OCI-M2 (cell line): ENCODE measurements around the gene KSR2.
"Not testable (repeated sequence)": the region's sequence is repeated elsewhere in the genome, so short reads cannot be mapped to it uniquely, and the experiment has no call there.

Source experiments
- DNase-seq: peaks from one replicate; lab custom pipeline; 2025; ENCODE audit not compliant: unreplicated experiment; lab: John Stamatoyannopoulos, UW

The KSR2 gene

GRCh38 chr12:117829108-117829507, 139.7 kb downstream of the KSR2 start:
- no peak for DNase-seq

DNA sequence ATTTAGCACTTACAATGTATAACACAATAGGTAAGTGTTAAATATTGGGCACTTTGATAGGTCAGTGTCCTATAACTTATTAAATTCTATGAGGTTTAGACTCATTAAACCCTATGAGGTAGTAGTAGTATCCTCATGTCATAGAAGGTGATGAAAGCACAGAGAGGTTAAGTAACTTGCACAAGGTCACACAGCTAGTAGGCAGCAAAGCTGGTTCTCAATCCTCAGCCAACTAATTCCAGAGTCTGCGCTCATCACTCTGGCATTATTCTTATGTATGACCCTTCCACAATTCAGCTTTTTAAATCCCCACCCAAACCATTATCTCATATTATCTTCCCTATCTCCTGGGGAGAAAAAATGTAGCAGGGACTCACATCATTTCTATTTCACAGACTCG, 141.1 kb downstream of the KSR2 start:
- DNase-seq = no peak

- no peak for DNase-seq
Observed at GRCh38 chr12:117825827-117826226, 143.0 kb downstream of the KSR2 start.

GRCh38 chr12:117821480-117822175, 147.2 kb downstream of the KSR2 start:
- no peak for DNase-seq

DNA sequence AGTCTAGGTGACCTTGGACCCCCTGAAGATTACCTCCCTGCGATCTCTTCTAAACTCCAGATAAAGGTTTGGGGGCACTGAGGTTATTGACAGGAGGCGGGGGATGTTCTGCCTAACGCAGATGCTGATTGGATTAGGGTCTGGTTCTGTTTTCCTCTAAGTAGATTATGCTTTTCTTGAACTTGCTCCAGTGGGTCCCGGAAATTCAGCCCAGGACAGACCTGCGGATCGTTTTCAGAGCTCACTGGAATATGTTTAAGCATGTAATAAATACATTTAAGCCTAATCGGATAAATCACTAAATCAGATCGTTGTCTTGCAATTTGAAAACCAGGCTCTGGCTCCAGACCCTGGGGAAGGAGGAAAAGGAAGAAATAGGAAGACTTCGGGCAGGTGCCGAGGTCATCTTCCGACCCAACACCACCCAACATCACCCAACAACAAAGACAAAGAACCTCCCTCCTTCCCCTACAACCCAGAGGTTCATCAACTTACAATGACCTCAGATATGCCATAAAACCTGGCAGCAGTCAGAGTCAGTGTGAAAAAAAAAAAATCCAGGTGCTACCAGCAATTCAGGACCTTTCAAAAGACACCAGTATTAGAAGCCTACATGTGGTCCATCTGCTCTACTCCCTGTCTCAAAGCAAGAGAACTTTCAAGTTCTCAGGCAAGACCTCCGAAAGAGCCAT, 148.4 kb downstream of the KSR2 start:
- no peak for DNase-seq

DNA sequence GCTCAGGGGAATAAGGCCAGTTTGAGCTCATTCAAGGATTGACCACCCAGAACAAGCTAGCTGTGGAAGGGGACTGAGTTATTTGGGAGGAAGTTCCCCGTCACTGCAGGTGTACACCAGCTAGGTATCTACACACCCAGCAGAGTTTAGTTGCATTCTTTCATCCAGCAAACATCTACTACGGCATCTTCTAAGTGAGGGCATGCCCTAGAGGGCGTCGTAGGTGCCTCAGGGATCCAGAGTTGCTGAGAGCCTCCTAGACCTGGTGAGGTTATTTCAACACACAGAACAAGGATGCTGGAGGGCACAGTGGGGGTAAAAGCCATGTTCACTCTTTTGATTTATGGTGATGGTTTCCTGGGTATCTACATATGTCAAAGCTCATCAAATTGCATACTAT, 149.6 kb downstream of the KSR2 start:
- no peak for DNase-seq

DNA sequence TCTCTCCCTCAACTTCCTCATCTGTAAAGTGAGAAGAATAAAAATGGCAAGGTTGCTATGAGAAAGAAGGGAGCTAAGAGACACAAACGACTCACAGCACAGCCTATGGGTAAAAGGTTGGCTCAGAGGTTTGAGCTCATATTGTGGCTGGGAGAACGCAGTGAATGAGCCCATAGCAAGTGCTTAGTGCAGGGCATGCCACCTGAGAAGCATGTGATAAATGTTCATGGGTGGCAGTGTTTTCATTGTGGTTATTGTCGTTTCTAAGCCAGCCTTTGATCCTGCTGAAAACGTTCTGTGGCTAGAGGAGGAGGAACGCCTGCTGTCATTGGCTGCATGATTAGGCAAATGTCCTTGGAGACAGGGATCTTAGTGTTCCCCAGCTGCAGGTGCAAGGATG, 150.4 kb downstream of the KSR2 start:
- no peak for DNase-seq

DNA sequence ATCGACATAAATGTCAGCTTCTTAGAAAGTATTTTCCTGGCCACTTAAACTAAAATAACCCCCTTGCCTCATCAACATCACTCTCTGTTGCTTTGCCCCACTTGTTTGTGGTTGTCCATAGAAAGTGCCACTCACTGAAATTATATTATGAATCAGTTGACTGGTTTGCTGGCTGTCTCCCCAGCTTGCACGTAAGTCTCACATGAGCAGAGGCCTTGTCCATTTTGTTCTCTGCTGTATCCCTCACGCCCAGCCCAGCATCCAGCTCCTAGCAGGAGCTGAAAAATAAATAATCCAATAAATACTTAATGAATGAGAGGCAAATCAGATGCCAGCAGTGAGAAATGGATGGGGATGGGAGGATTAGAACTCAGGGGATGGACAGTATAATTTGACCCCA, 159.3 kb downstream of the KSR2 start:
- DNase-seq = no peak

- no peak for DNase-seq
Observed at GRCh38 chr12:117807946-117808345, 160.8 kb downstream of the KSR2 start.

GRCh38 chr12:117807355-117807754, 161.4 kb downstream of the KSR2 start:
- DNase-seq = no peak

DNA sequence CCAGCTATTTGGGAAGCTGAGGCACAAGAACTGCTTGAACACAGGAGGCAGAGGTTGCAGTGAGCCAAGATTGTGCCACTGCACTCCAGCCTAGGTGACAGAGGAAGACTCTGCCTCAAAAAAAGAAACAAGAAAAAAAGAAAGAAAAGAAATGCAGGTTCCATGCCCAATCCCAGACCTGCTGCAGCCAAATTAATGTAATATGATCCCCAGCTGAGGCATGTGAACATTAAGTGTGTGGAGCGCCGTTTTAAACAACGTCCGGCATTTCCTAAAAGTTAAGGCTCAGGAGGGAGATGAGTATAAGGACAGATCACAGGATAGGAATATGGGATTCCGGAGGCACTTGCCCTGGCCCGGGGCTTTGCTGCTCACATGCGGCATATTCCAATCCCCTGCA, 162.9 kb downstream of the KSR2 start:
- no peak for DNase-seq

DNA sequence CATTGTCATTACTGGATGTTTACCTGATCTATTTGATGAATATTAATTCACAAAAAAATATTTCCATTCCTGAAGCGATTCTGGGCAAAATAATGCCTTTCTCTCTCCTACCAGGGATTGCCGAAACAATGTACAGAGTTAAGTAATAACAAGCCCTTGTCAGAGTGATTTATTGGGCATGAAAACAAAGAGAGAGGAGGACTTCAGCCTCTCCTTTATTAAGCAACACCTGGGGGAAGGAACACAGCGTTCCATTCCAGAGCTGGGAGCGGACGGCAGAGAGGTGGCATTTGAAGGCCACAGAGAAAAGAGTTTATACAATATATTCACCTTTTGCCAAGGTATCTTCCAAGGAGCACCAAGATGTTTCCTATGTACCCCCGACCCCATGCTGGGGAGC, 165.8 kb downstream of the KSR2 start:
- no peak for DNase-seq

GRCh38 chr12:117800711-117801110, 168.1 kb downstream of the KSR2 start:
- not testable (repeated sequence) for DNase-seq

DNA sequence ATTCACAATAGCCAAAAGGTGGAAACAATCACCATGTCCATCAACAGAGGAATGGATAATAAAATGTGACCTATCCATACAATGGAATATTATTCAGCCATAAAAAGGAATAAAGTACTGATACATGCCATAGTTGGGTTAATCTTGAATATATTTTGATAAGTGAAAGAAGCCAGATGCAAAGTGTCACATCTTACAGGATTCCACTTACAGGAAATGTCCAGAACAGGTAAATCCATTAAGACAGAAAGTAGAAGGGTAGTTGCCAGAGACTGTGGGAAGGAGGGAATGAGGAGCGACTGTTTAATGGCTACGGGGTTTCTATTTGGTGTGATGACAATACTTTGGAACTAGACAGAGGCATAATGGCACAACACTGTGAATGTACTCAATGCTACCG, 171.6 kb downstream of the KSR2 start:
- DNase-seq = no peak

DNA sequence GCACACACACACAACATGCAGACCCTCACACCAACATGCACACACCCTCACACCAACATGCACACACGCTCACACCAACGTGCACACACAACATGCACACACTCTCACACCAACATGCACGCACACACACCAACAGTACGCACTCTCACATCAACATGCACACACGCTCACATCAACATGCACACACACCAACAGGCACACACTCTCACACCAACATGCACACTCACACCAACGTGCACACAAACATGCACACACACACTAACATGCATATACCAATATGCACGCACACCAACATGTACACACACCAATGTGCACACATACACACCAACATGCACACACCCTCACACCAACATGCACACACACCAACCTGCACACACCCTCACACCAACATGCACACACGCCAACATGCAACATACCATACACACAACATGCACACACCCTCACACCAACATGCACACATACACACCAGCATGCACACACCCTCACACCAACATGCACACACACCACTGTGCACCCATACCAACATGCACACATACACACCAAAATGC, 175.8 kb downstream of the KSR2 start:
- no peak for DNase-seq

GRCh38 chr12:117792471-117792870, 176.3 kb downstream of the KSR2 start:
- no peak for DNase-seq

DNA sequence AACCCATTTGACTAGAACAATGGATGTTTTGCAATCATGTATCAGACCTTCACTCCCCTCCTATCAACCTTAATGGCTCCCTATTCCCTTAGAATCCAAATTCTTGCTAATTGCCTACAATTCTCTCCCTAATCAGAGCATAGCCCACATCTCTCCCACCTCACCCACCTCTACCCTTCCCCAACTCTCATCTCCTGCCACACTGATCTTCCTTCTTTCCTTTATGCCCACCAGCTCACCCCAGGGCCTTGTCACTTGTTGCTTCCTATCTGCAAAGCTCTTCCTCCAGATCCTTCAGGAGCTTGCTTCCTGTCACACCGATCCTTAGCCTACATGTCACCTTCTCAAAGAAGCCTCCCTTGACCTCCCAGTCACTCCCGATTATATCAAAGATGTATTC, 177.8 kb downstream of the KSR2 start:
- no peak for DNase-seq

GRCh38 chr12:117790198-117790597, 178.6 kb downstream of the KSR2 start:
- no peak for DNase-seq

- DNase-seq = no peak
Observed at GRCh38 chr12:117789195-117789912, 179.4 kb downstream of the KSR2 start.

DNA sequence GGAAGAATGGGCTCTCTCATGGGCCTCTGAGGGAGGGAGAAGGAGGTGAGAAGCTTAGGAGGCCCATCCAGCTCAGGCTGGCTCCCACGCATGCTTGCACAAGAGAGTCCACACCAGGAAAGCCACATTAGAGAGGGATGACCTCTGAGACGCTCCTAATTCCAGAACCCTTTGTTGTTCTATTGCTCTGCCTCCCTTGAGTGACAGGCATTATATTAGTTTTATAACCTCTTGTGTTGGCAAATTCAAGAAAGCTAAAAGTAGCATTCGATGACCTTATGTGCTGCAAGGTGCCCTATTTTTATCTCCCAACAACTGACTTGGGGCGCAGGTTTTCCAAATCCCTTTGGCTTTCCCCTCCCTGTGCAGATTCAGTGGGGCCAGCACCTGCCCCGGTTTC, 190.1 kb downstream of the KSR2 start:
- no peak for DNase-seq

- DNase-seq = no peak
Observed at GRCh38 chr12:117774941-117775775, 193.6 kb downstream of the KSR2 start.
